ENCODE measurements around the gene NCKAP5.

NCKAP5 gene

DNA sequence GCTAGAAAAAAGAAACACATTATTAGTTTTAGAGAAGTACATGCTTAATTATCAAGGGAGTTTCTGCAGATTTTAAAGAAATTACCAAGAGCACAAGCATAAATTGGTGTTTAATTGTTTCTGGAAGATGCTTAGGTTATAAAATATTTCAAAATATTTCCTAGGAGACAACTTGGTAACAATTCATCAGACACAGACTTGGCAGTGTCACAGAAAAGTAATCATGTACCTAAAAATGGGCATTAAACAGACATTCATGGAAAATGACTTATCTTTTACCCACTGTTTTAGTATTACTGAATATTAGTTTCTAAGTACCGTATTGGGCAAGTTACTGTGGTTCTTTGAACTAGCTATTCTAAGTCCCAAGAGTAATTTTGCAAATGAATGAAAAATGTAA lies 469.5 kb downstream of the NCKAP5 start:
- Histone ChIP-seq H3K4ac (ENCODE audit: low read length) (no peak overlapping the region), H3K79me1 (ENCODE audit: low read depth, low read length) (no peaks in the 10 kb centered on the region), H3K27ac (replicated peaks; ENCODE audit: low read length) (no peak overlapping the region), H2BK15ac (ENCODE audit: low read length) (no peak overlapping the region), H3K23ac (ENCODE audit: low read depth, low read length, poor library complexity) (no peak overlapping the region), H2BK120ac (ENCODE audit: low read depth, low read length) (no peak overlapping the region), H4K8ac (ENCODE audit: low read depth, low read length) (no peak overlapping the region), H3K14ac (ENCODE audit: low read length) (no peak overlapping the region), H2BK5ac (ENCODE audit: low read length) (no peak overlapping the region), H2BK12ac (ENCODE audit: low read length) (no peak overlapping the region), H3K4me3 (ENCODE audit: low read length in 2 of 2) (no peak overlapping the region), H4K91ac (ENCODE audit: low read depth, low read length, poor library complexity) (no peak overlapping the region), H3K9ac (ENCODE audit: low read depth, low read length, poor library complexity) (no peak overlapping the region), H3K9me3 (replicated peaks in 1 of 2; ENCODE audit: control insufficient read depth in 2 of 2, insufficient read depth in 1 of 2, low read depth in 1 of 2, low read length in 2 of 2) (peaks cover 2 to 11% of the 10 kb centered on the region in 2 donors), H3K18ac (ENCODE audit: low read length) (no peak overlapping the region), H3K4me2 (ENCODE audit: insufficient read depth, low read length, poor library complexity, severe bottlenecking) (no peak overlapping the region), H2AFZ (ENCODE audit: low read length) (no peak overlapping the region), H3K36me3 (replicated peaks in 1 of 2; ENCODE audit: control insufficient read depth in 2 of 2, insufficient read depth in 2 of 2, low read length in 2 of 2) (peaks cover 1 to 64% of the 10 kb centered on the region in 2 donors), H2AK5ac (ENCODE audit: low read depth, low read length) (no peak overlapping the region), H3K27me3 (ENCODE audit: control insufficient read depth in 3 of 3, insufficient read depth in 3 of 3, low read depth in 1 of 3, low read length in 3 of 3) (no peaks in the 10 kb centered on the region), H3K4me1 (ENCODE audit: control insufficient read depth in 2 of 2, insufficient read depth in 1 of 2, low read depth in 1 of 2, low read length in 2 of 2) (no peaks in the 10 kb centered on the region)
- WGBS, 2 donors (ENCODE audit: extremely low coverage in 2 of 2, insufficient read length in 2 of 2, insufficient replicate concordance in 1 of 2) = no CpG with 5 or more reads among the region's 1 CpG
- no peak for DNase-seq (ENCODE audit: low spot score)

DNA sequence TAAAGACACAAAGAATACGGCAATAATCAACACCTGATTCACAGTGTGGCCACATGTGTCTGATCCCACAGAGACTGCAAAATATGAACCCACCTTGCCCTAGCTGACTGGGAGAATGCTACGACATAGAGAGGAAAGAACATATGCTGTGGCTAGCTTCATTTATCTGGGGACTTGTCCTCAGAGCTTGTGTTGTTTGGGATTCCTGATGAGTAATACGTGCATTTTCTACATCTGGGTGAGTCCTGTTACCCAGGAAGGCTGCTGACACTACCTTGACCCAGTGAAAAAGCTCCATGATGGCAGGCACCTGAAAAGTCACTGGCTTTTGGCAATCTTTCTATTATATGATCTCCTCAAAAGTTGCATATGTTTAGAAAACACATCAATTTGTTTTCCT lies 470.6 kb downstream of the NCKAP5 start:
- H3K4me3 ChIP-seq (ENCODE audit: low read length in 2 of 2) = no peak overlapping the region
- no CpG with 5 or more reads among the region's 3 CpGs for WGBS, 2 donors (ENCODE audit: extremely low coverage in 2 of 2, insufficient read length in 2 of 2, insufficient replicate concordance in 1 of 2)
- H2BK5ac ChIP-seq (ENCODE audit: low read length) = no peak overlapping the region
- H3K9me3 ChIP-seq (replicated peaks in 1 of 2; ENCODE audit: control insufficient read depth in 2 of 2, insufficient read depth in 1 of 2, low read depth in 1 of 2, low read length in 2 of 2) = peaks cover 2 to 12% of the 10 kb centered on the region in 2 donors
- H3K27ac ChIP-seq (replicated peaks; ENCODE audit: low read length) = no peak overlapping the region
- no peak overlapping the region for H3K4ac ChIP-seq (ENCODE audit: low read length)
- no peaks in the 10 kb centered on the region for H3K79me1 ChIP-seq (ENCODE audit: low read depth, low read length)
- H3K14ac ChIP-seq (ENCODE audit: low read length) = no peak overlapping the region
- no peak overlapping the region for H3K23ac ChIP-seq (ENCODE audit: low read depth, low read length, poor library complexity)
- no peak overlapping the region for H3K4me2 ChIP-seq (ENCODE audit: insufficient read depth, low read length, poor library complexity, severe bottlenecking)
- no peak overlapping the region for H3K18ac ChIP-seq (ENCODE audit: low read length)
- H3K36me3 ChIP-seq (replicated peaks in 1 of 2; ENCODE audit: control insufficient read depth in 2 of 2, insufficient read depth in 2 of 2, low read length in 2 of 2) = peaks cover 1 to 65% of the 10 kb centered on the region in 2 donors
- H2BK120ac ChIP-seq (ENCODE audit: low read depth, low read length) = no peak overlapping the region
- H2BK15ac ChIP-seq (ENCODE audit: low read length) = no peak overlapping the region
- H3K9ac ChIP-seq (ENCODE audit: low read depth, low read length, poor library complexity) = no peak overlapping the region
- H3K4me1 ChIP-seq (ENCODE audit: control insufficient read depth in 2 of 2, insufficient read depth in 1 of 2, low read depth in 1 of 2, low read length in 2 of 2) = no peaks in the 10 kb centered on the region
- no peak overlapping the region for H4K8ac ChIP-seq (ENCODE audit: low read depth, low read length)
- H2AK5ac ChIP-seq (ENCODE audit: low read depth, low read length) = no peak overlapping the region
- H4K91ac ChIP-seq (ENCODE audit: low read depth, low read length, poor library complexity) = no peak overlapping the region
- DNase-seq (ENCODE audit: low spot score) = no peak
- H2AFZ ChIP-seq (ENCODE audit: low read length) = no peak overlapping the region
- H2BK12ac ChIP-seq (ENCODE audit: low read length) = no peak overlapping the region
- H3K27me3 ChIP-seq (ENCODE audit: control insufficient read depth in 3 of 3, insufficient read depth in 3 of 3, low read depth in 1 of 3, low read length in 3 of 3) = no peaks in the 10 kb centered on the region

DNA sequence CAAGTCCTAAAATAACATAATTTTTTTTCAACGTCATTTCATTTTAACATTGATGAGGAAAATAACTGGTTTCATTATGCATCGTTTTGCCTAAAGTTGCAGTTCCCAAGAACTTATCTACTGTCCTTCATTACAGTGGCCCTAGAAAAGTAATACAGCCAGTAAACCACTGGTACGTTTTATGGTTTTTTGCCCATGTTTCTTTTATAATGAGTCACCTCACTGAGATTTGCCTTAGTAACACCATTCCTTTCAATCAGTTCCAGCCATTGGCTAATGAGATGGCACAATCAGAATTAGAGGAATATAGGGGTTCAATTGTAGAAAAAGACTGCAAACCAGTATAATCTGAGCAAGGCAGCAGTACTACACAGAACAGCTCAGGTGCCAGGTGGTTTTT lies 475.7 kb downstream of the NCKAP5 start:
- no peak for DNase-seq (ENCODE audit: low spot score)
- no peak overlapping the region for H2BK120ac ChIP-seq (ENCODE audit: low read depth, low read length)
- H3K18ac ChIP-seq (ENCODE audit: low read length) = no peak overlapping the region
- no peak overlapping the region for H3K9ac ChIP-seq (ENCODE audit: low read depth, low read length, poor library complexity)
- H3K4me2 ChIP-seq (ENCODE audit: insufficient read depth, low read length, poor library complexity, severe bottlenecking) = no peak overlapping the region
- no peaks in the 10 kb centered on the region for H3K4me1 ChIP-seq (ENCODE audit: control insufficient read depth in 2 of 2, insufficient read depth in 1 of 2, low read depth in 1 of 2, low read length in 2 of 2)
- H4K8ac ChIP-seq (ENCODE audit: low read depth, low read length) = no peak overlapping the region
- H2BK15ac ChIP-seq (ENCODE audit: low read length) = no peak overlapping the region
- no peak overlapping the region for H2AK5ac ChIP-seq (ENCODE audit: low read depth, low read length)
- no peak overlapping the region for H2BK5ac ChIP-seq (ENCODE audit: low read length)
- no peak overlapping the region for H3K4ac ChIP-seq (ENCODE audit: low read length)
- WGBS, 2 donors (ENCODE audit: extremely low coverage in 2 of 2, insufficient read length in 2 of 2, insufficient replicate concordance in 1 of 2) = no CpG with 5 or more reads among the region's 3 CpGs
- H2AFZ ChIP-seq (ENCODE audit: low read length) = no peak overlapping the region
- H2BK12ac ChIP-seq (ENCODE audit: low read length) = no peak overlapping the region
- H3K9me3 ChIP-seq (replicated peaks in 1 of 2; ENCODE audit: control insufficient read depth in 2 of 2, insufficient read depth in 1 of 2, low read depth in 1 of 2, low read length in 2 of 2) = peaks cover 2 to 10% of the 10 kb centered on the region in 2 donors
- H3K27me3 ChIP-seq (ENCODE audit: control insufficient read depth in 3 of 3, insufficient read depth in 3 of 3, low read depth in 1 of 3, low read length in 3 of 3) = no peaks in the 10 kb centered on the region
- H3K23ac ChIP-seq (ENCODE audit: low read depth, low read length, poor library complexity) = no peak overlapping the region
- no peak overlapping the region for H3K4me3 ChIP-seq (ENCODE audit: low read length in 2 of 2)
- no peak overlapping the region for H3K14ac ChIP-seq (ENCODE audit: low read length)
- H3K27ac ChIP-seq (replicated peaks; ENCODE audit: low read length) = no peak overlapping the region
- H3K79me1 ChIP-seq (ENCODE audit: low read depth, low read length) = no peaks in the 10 kb centered on the region
- peaks cover 1 to 51% of the 10 kb centered on the region in 2 donors for H3K36me3 ChIP-seq (replicated peaks in 1 of 2; ENCODE audit: control insufficient read depth in 2 of 2, insufficient read depth in 2 of 2, low read length in 2 of 2)
- H4K91ac ChIP-seq (ENCODE audit: low read depth, low read length, poor library complexity) = no peak overlapping the region

DNA sequence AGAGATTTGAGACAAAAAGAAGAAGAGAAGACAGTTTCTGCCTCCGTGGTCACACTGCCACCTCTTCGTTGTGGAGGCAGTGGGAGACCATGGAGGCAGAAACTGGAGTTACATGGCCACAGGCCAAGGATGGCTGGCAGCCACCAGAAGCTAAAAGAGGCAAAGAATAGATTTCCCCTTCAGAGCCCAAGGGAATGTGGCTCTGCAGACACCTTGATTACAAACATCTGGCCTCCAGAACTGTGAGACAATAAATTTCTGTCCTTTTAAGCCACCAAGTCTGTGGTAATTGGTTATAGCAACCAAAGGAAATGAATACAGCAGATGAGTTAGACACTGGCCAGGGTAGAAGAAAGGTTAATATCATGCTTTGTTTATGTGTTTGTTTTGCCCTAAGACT lies 477.9 kb downstream of the NCKAP5 start:
- Histone ChIP-seq H2BK120ac (ENCODE audit: low read depth, low read length) (no peak overlapping the region), H3K18ac (ENCODE audit: low read length) (no peak overlapping the region), H3K4me2 (ENCODE audit: insufficient read depth, low read length, poor library complexity, severe bottlenecking) (no peak overlapping the region), H2BK12ac (ENCODE audit: low read length) (no peak overlapping the region), H4K91ac (ENCODE audit: low read depth, low read length, poor library complexity) (no peak overlapping the region), H2BK5ac (ENCODE audit: low read length) (no peak overlapping the region), H2AK5ac (ENCODE audit: low read depth, low read length) (no peak overlapping the region), H3K27ac (replicated peaks; ENCODE audit: low read length) (no peak overlapping the region), H3K4me3 (ENCODE audit: low read length in 2 of 2) (no peak overlapping the region), H2AFZ (ENCODE audit: low read length) (no peak overlapping the region), H2BK15ac (ENCODE audit: low read length) (no peak overlapping the region), H3K14ac (ENCODE audit: low read length) (no peak overlapping the region), H3K79me1 (ENCODE audit: low read depth, low read length) (no peaks in the 10 kb centered on the region), H4K8ac (ENCODE audit: low read depth, low read length) (no peak overlapping the region), H3K4ac (ENCODE audit: low read length) (no peak overlapping the region), H3K23ac (ENCODE audit: low read depth, low read length, poor library complexity) (no peak overlapping the region), H3K9me3 (replicated peaks in 1 of 2; ENCODE audit: control insufficient read depth in 2 of 2, insufficient read depth in 1 of 2, low read depth in 1 of 2, low read length in 2 of 2) (peaks cover 0 to 10% of the 10 kb centered on the region in 2 donors), H3K36me3 (replicated peaks in 1 of 2; ENCODE audit: control insufficient read depth in 2 of 2, insufficient read depth in 2 of 2, low read length in 2 of 2) (peaks cover 0 to 46% of the 10 kb centered on the region in 2 donors), H3K9ac (ENCODE audit: low read depth, low read length, poor library complexity) (no peak overlapping the region), H3K27me3 (ENCODE audit: control insufficient read depth in 3 of 3, insufficient read depth in 3 of 3, low read depth in 1 of 3, low read length in 3 of 3) (no peaks in the 10 kb centered on the region), H3K4me1 (ENCODE audit: control insufficient read depth in 2 of 2, insufficient read depth in 1 of 2, low read depth in 1 of 2, low read length in 2 of 2) (no peaks in the 10 kb centered on the region)
- WGBS, 2 donors (ENCODE audit: extremely low coverage in 2 of 2, insufficient read length in 2 of 2, insufficient replicate concordance in 1 of 2) = no CpG with 5 or more reads among the region's 2 CpGs
- no peak for DNase-seq (ENCODE audit: low spot score)
